ENCODE data around the gene EXPH5.

Gene EXPH5

GRCh38 chr11:108609682-108610081, 16.1 kb upstream of the EXPH5 start:
- no peaks in the 10 kb centered on the region for H3K79me2 ChIP-seq (ENCODE audit: insufficient read depth, low read length)
- no peak for ATAC-seq (ENCODE audit: insufficient read depth, low read depth)
- H3K36me3 ChIP-seq (ENCODE audit: insufficient read depth, low read length): no peaks in the 10 kb centered on the region
- no peaks in the 10 kb centered on the region for H3K9me3 ChIP-seq (ENCODE audit: insufficient read depth, low read length, severe bottlenecking)
- no peaks in the 10 kb centered on the region for H4K20me1 ChIP-seq (ENCODE audit: insufficient read depth, low read length)
- no peak overlapping the region for H3K4me3 ChIP-seq (ENCODE audit: low read depth in 1 of 2, low read length in 2 of 2)
- no peak for TF ChIP-seq EZH2 (IDR thresholded peaks at IDR 0.05; ENCODE audit: borderline replicate concordance, low read depth, low read length, severe bottlenecking)
- no peak for TF ChIP-seq CTCF (IDR thresholded peaks at IDR 0.05; ENCODE audit: borderline replicate concordance, extremely low read depth, low read length, poor library complexity, severe bottlenecking)
- no peak overlapping the region for H2AFZ ChIP-seq (ENCODE audit: low read depth, low read length)
- no peaks in the 10 kb centered on the region for H3K4me1 ChIP-seq (ENCODE audit: insufficient read depth, low read length)
- no peak for DNase-seq
- peaks cover 4% of the 10 kb centered on the region for H3K27me3 ChIP-seq (ENCODE audit: insufficient read depth, low read length, poor library complexity)
- no peak overlapping the region for H3K4me2 ChIP-seq (ENCODE audit: insufficient read depth, low read length)
- H3K27ac ChIP-seq (ENCODE audit: low read length): no peak overlapping the region
- H3K9ac ChIP-seq (ENCODE audit: low read depth, low read length): no peak overlapping the region

GRCh38 chr11:108608548-108608947, 15.0 kb upstream of the EXPH5 start:
- no peak overlapping the region for H3K4me2 ChIP-seq (ENCODE audit: insufficient read depth, low read length)
- no peak for ATAC-seq (ENCODE audit: insufficient read depth, low read depth)

GRCh38 chr11:108606495-108607160, 13.1 kb upstream of the EXPH5 start:
- Histone ChIP-seq H3K36me3 (ENCODE audit: insufficient read depth, low read length) (no peaks in the 10 kb centered on the region), H3K4me1 (ENCODE audit: insufficient read depth, low read length) (no peaks in the 10 kb centered on the region), H3K27ac (ENCODE audit: low read length) (no peak overlapping the region), H2AFZ (ENCODE audit: low read depth, low read length) (no peak overlapping the region), H3K79me2 (ENCODE audit: insufficient read depth, low read length) (no peaks in the 10 kb centered on the region), H3K27me3 (ENCODE audit: insufficient read depth, low read length, poor library complexity) (peaks cover 4% of the 10 kb centered on the region), H4K20me1 (ENCODE audit: insufficient read depth, low read length) (no peaks in the 10 kb centered on the region), H3K4me3 (ENCODE audit: low read depth in 1 of 2, low read length in 2 of 2) (no peak overlapping the region), H3K9me3 (ENCODE audit: insufficient read depth, low read length, severe bottlenecking) (no peaks in the 10 kb centered on the region), H3K9ac (ENCODE audit: low read depth, low read length) (no peak overlapping the region), H3K4me2 (ENCODE audit: insufficient read depth, low read length) (no peak overlapping the region)
- DNase-seq (no peak), ATAC-seq (ENCODE audit: insufficient read depth, low read depth) (no peak)
- TF ChIP-seq EZH2 (IDR thresholded peaks at IDR 0.05; ENCODE audit: borderline replicate concordance, low read depth, low read length, severe bottlenecking) (no peak), CTCF (IDR thresholded peaks at IDR 0.05; ENCODE audit: borderline replicate concordance, extremely low read depth, low read length, poor library complexity, severe bottlenecking) (no peak)

More at GRCh38 chr11:108608548-108608947, 15.0 kb upstream of the EXPH5 start:
- DNase-seq: no peak
- no peaks in the 10 kb centered on the region for H4K20me1 ChIP-seq (ENCODE audit: insufficient read depth, low read length)
- H3K79me2 ChIP-seq (ENCODE audit: insufficient read depth, low read length): no peaks in the 10 kb centered on the region
- no peak overlapping the region for H2AFZ ChIP-seq (ENCODE audit: low read depth, low read length)
- no peak for TF ChIP-seq CTCF (IDR thresholded peaks at IDR 0.05; ENCODE audit: borderline replicate concordance, extremely low read depth, low read length, poor library complexity, severe bottlenecking)
- TF ChIP-seq EZH2 (IDR thresholded peaks at IDR 0.05; ENCODE audit: borderline replicate concordance, low read depth, low read length, severe bottlenecking): no peak
- no peak overlapping the region for H3K27ac ChIP-seq (ENCODE audit: low read length)
- no peak overlapping the region for H3K9ac ChIP-seq (ENCODE audit: low read depth, low read length)
- no peak overlapping the region for H3K4me3 ChIP-seq (ENCODE audit: low read depth in 1 of 2, low read length in 2 of 2)
- H3K27me3 ChIP-seq (ENCODE audit: insufficient read depth, low read length, poor library complexity): peaks cover 4% of the 10 kb centered on the region
- H3K36me3 ChIP-seq (ENCODE audit: insufficient read depth, low read length): no peaks in the 10 kb centered on the region
- no peaks in the 10 kb centered on the region for H3K4me1 ChIP-seq (ENCODE audit: insufficient read depth, low read length)
- no peaks in the 10 kb centered on the region for H3K9me3 ChIP-seq (ENCODE audit: insufficient read depth, low read length, severe bottlenecking)
